Suprapubic skin (tissue), 4 donors: ENCODE data around the gene CRK.

Source experiments
- CTCF ChIP-seq, 2 donors: fragments of 200-600 bp in 1 of 2; fragments of 450-650 bp in 1 of 2; sonication (generic) in 1 of 2; IDR thresholded peaks; one replicate each; pipeline ENCODE4 v1.5.1; 2016 to 2019; ENCODE audit warnings: antibody characterized with exemption in 2 of 2, mild to moderate bottlenecking in 1 of 2, moderate library complexity in 1 of 2
- EP300 ChIP-seq: sonication (generic); formaldehyde crosslinking; IDR thresholded peaks from one replicate; pipeline ENCODE4 v1.6.1; 2017; ENCODE audit warnings: antibody characterized with exemption
- POLR2AphosphoS5 ChIP-seq, 3 donors: sonication (generic); formaldehyde crosslinking; IDR thresholded peaks; one replicate each; pipeline ENCODE4 v1.6.1; 2017; ENCODE audit warnings: antibody characterized with exemption in 3 of 3

- TF ChIP-seq EP300 = no peak
- TF ChIP-seq POLR2AphosphoS5 (IDR thresholded peaks at IDR 0.05) = no peak
- no peak for TF ChIP-seq CTCF (IDR thresholded peaks at IDR 0.05)
Observed at GRCh38 chr17:1420163-1420562, 35.9 kb downstream of the CRK start.
